H9 (cell line): ENCODE results near the gene SPX. TPM values are rescaled to one million over a fixed set of nuclear protein-coding genes. Genes with fewer than 3 reads are reported as not detected.

Experiments
- DNase-seq: peaks from one replicate; pipeline ENCODE4 v3.0.0-alpha.2; 2017
- H2AFZ ChIP-seq: one replicate; pipeline ENCODE4 v1.6.1; 2013; ENCODE audit warnings: mild to moderate bottlenecking, low read length, control low read depth, moderate library complexity
- H2AK5ac ChIP-seq: 2 replicates; pipeline ENCODE4 v1.6.1; 2013; ENCODE audit warnings: low read length, control low read depth, mixed read lengths; ENCODE audit not compliant: insufficient read length
- H2BK120ac ChIP-seq: one replicate; pipeline ENCODE4 v1.6.1; 2013; ENCODE audit warnings: low read depth, mild to moderate bottlenecking, low read length, control low read depth, inconsistent platforms; ENCODE audit not compliant: poor library complexity, severe bottlenecking
- H2BK12ac ChIP-seq: 2 replicates; pipeline ENCODE4 v1.6.1; 2013; ENCODE audit warnings: low read length, control low read depth, mixed read lengths, low read depth; ENCODE audit not compliant: insufficient read length
- H2BK15ac ChIP-seq: 2 replicates; pipeline ENCODE4 v1.6.1; 2013; ENCODE audit warnings: low read depth, low read length, control low read depth
- H2BK20ac ChIP-seq: one replicate; pipeline ENCODE4 v1.6.1; 2013; ENCODE audit warnings: low read depth, mild to moderate bottlenecking, low read length, control low read depth, inconsistent platforms; ENCODE audit not compliant: poor library complexity, severe bottlenecking
- H2BK5ac ChIP-seq: 2 replicates; pipeline ENCODE4 v1.6.1; 2013; ENCODE audit warnings: low read length, control low read depth, mixed read lengths; ENCODE audit not compliant: insufficient read length
- H3K14ac ChIP-seq: 2 replicates; pipeline ENCODE4 v1.6.1; 2013; ENCODE audit warnings: low read length, control low read depth; ENCODE audit not compliant: insufficient read depth
- H3K18ac ChIP-seq: 2 replicates; pipeline ENCODE4 v1.6.1; 2013; ENCODE audit warnings: low read depth, mild to moderate bottlenecking, mixed read lengths, low read length, control low read depth; ENCODE audit not compliant: insufficient read length
- H3K23ac ChIP-seq: 2 replicates; pipeline ENCODE4 v1.6.1; 2013; ENCODE audit warnings: low read length, control low read depth, mixed read lengths, low read depth; ENCODE audit not compliant: insufficient read length
- H3K23me2 ChIP-seq: 2 replicates; pipeline ENCODE4 v1.6.1; 2013; ENCODE audit warnings: low read depth, mild to moderate bottlenecking, mixed read lengths, low read length, control low read depth; ENCODE audit not compliant: insufficient read length, poor library complexity, severe bottlenecking
- H3K27ac ChIP-seq: 2 replicates; pipeline ENCODE4 v1.5.1; 2013; ENCODE audit warnings: low read length, control low read depth, mixed read lengths, low read depth; ENCODE audit not compliant: insufficient read length
- H3K27me3 ChIP-seq: 2 replicates; pipeline ENCODE4 v1.6.1; 2013; ENCODE audit warnings: low read length, control low read depth, inconsistent platforms; ENCODE audit not compliant: insufficient read depth
- H3K4ac ChIP-seq: 2 replicates; pipeline ENCODE4 v1.6.1; 2013; ENCODE audit warnings: low read depth, mild to moderate bottlenecking, control low read depth, inconsistent platforms, low read length, moderate library complexity
- H3K4me1 ChIP-seq: 2 replicates; pipeline ENCODE4 v1.6.1; 2013; ENCODE audit warnings: low read length, control low read depth, inconsistent platforms; ENCODE audit not compliant: insufficient read depth
- H3K4me2 ChIP-seq: 2 replicates; pipeline ENCODE4 v1.6.1; 2013; ENCODE audit warnings: low read length, control low read depth, mixed read lengths; ENCODE audit not compliant: insufficient read length, insufficient read depth
- H3K56ac ChIP-seq: 2 replicates; pipeline ENCODE4 v1.6.1; 2013; ENCODE audit warnings: low read depth, mild to moderate bottlenecking, mixed read lengths, low read length, control low read depth; ENCODE audit not compliant: insufficient read length
- H3K79me1 ChIP-seq: 2 replicates; pipeline ENCODE4 v1.6.1; 2013; ENCODE audit warnings: low read depth, mild to moderate bottlenecking, moderate library complexity, low read length, control low read depth, inconsistent platforms; ENCODE audit not compliant: insufficient read depth, poor library complexity, severe bottlenecking
- H3K79me2 ChIP-seq: 2 replicates; pipeline ENCODE4 v1.6.1; 2013; ENCODE audit warnings: low read length, control low read depth, inconsistent platforms; ENCODE audit not compliant: insufficient read depth
- H3K9ac ChIP-seq: 2 replicates; pipeline ENCODE4 v1.6.1; 2013; ENCODE audit warnings: low read length, control low read depth, mixed read lengths; ENCODE audit not compliant: insufficient read length; ENCODE audit errors: extremely low read depth
- H3K9me3 ChIP-seq: one replicate; pipeline ENCODE4 v1.6.1; 2013; ENCODE audit warnings: low read depth, low read length, inconsistent platforms; ENCODE audit not compliant: control insufficient read depth
- H3T11ph ChIP-seq: one replicate; pipeline ENCODE4 v1.6.1; 2013; ENCODE audit warnings: mild to moderate bottlenecking, low read length, control low read depth, inconsistent platforms
- H4K20me1 ChIP-seq: one replicate; pipeline ENCODE4 v1.6.1; 2013; ENCODE audit not compliant: control insufficient read depth, insufficient read length, insufficient read depth
- H4K5ac ChIP-seq: 2 replicates; pipeline ENCODE4 v1.6.1; 2013; ENCODE audit warnings: low read depth, mild to moderate bottlenecking, mixed read lengths, low read length, control low read depth; ENCODE audit not compliant: insufficient read length
- H4K8ac ChIP-seq: replicated peaks from 2 replicates; pipeline ENCODE4 v1.6.1; 2013; ENCODE audit warnings: low read length, control low read depth, mixed read lengths, low read depth; ENCODE audit not compliant: insufficient read length
- H4K91ac ChIP-seq: 2 replicates; pipeline ENCODE4 v1.6.1; 2013; ENCODE audit warnings: low read depth, mild to moderate bottlenecking, moderate library complexity, mixed read lengths, low read length, control low read depth; ENCODE audit not compliant: insufficient read length
- H3K27ac Mint-ChIP-seq, 3 experiments: 2 replicates in 2 of 3; 3 replicates in 1 of 3; pipeline ENCODE4 v1.8.0; 2020 to 2021; ENCODE audit warnings: mixed read lengths in 3 of 3, mild to moderate bottlenecking in 1 of 3, moderate library complexity in 1 of 3
- H3K27me3 Mint-ChIP-seq: 2 replicates; pipeline ENCODE4 v1.8.0; 2021; ENCODE audit warnings: low read depth, mild to moderate bottlenecking, moderate library complexity, mixed read lengths
- H3K36me3 Mint-ChIP-seq, 3 experiments: 2 replicates in 2 of 3; 3 replicates in 1 of 3; pipeline ENCODE4 v1.8.0; 2020 to 2021; ENCODE audit warnings: low read depth in 3 of 3, mixed read lengths in 3 of 3; ENCODE audit not compliant: insufficient read depth in 1 of 3
- H3K4me1 Mint-ChIP-seq, 2 experiments: 2 replicates each; pipeline ENCODE4 v1.8.0; 2020; ENCODE audit warnings: mixed read lengths in 2 of 2
- H3K4me3 Mint-ChIP-seq, 2 experiments: 2 replicates in 1 of 2; 3 replicates in 1 of 2; pipeline ENCODE4 v1.8.0; 2020 to 2021; ENCODE audit warnings: mild to moderate bottlenecking in 2 of 2, mixed read lengths in 2 of 2, moderate library complexity in 1 of 2
- H3K9me3 Mint-ChIP-seq, 2 experiments: 2 replicates in 1 of 2; 3 replicates in 1 of 2; pipeline ENCODE4 v1.8.0; 2020; ENCODE audit warnings: mild to moderate bottlenecking in 2 of 2, mixed read lengths in 2 of 2, moderate library complexity in 1 of 2
- total RNA-seq: library from RNA; stranded (reverse); gene quantifications from 2 replicates; pipeline ENCODE4 v1.2.1, GENCODE V29; 2021
- TF ChIP-seq, protein P1 (sequence below): fragments of 200-600 bp; sonication (generic); conservative IDR thresholded peaks from 3 replicates; pipeline ENCODE4 v1.8.0; 2021; ENCODE audit warnings: antibody characterized with exemption, mild to moderate bottlenecking

The SPX gene
- total RNA-seq, 1 experiment from 2014 or later, result 0.35 TPM

DNA sequence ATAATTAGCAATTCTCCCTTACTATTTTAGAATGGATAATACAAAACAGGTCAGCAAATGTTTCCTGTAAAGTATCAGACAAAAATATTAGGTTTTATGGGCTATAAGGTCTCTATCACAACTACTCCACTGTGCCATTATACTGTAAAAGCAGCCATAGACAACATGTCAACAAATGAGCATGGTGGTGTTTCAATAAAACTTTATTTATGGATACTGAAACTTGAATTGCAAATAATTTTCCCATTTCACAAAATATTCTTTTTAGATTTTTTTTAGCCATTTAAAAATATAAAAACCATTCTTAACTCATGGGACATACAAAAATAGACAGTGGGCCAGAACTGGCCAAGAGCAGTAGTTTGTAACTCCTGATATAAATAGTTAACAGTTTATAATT is 40.1 kb upstream of the SPX start:
- Histone ChIP-seq H3K18ac (no peak overlapping the region), H3K27me3 (no peaks in the 10 kb centered on the region), H2BK15ac (no peak overlapping the region), H2BK120ac (no peak overlapping the region), H4K8ac (no peak overlapping the region), H2BK5ac (no peak overlapping the region), H3K23ac (no peak overlapping the region), H3K9me3 (no peaks in the 10 kb centered on the region), H4K5ac (no peak overlapping the region), H3K56ac (no peak overlapping the region), H3K4me1 (no peaks in the 10 kb centered on the region), H4K91ac (no peak overlapping the region), H3T11ph (no peak overlapping the region), H2BK12ac (no peak overlapping the region), H2AFZ (no peak overlapping the region), H3K4ac (no peak overlapping the region), H4K20me1 (no peaks in the 10 kb centered on the region), H3K4me2 (no peak overlapping the region), H3K79me2 (no peaks in the 10 kb centered on the region), H2BK20ac (no peak overlapping the region), H3K79me1 (no peaks in the 10 kb centered on the region), H2AK5ac (no peak overlapping the region), H3K14ac (no peak overlapping the region), H3K9ac (no peak overlapping the region), H3K23me2 (no peaks in the 10 kb centered on the region), H3K27ac (no peak overlapping the region)
- Mint-ChIP-seq H3K36me3 (peaks cover 6 to 25% (median 11%) of the 10 kb centered on the region in 3 experiments; a peak in 6 of 7 replicates), H3K9me3 (no peaks in the 10 kb centered on the region), H3K27me3 (no peaks in the 10 kb centered on the region), H3K27ac (no peak overlapping the region), H3K4me3 (no peak overlapping the region), H3K4me1 (no peaks in the 10 kb centered on the region)
- no peak for DNase-seq
- TF ChIP-seq, protein P1, sequence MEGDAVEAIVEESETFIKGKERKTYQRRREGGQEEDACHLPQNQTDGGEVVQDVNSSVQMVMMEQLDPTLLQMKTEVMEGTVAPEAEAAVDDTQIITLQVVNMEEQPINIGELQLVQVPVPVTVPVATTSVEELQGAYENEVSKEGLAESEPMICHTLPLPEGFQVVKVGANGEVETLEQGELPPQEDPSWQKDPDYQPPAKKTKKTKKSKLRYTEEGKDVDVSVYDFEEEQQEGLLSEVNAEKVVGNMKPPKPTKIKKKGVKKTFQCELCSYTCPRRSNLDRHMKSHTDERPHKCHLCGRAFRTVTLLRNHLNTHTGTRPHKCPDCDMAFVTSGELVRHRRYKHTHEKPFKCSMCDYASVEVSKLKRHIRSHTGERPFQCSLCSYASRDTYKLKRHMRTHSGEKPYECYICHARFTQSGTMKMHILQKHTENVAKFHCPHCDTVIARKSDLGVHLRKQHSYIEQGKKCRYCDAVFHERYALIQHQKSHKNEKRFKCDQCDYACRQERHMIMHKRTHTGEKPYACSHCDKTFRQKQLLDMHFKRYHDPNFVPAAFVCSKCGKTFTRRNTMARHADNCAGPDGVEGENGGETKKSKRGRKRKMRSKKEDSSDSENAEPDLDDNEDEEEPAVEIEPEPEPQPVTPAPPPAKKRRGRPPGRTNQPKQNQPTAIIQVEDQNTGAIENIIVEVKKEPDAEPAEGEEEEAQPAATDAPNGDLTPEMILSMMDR, result no peak
